HPDE6-E6E7 (cell line): Measurements from ENCODE around the gene PARP8.
"Not testable (repeated sequence)": the region's sequence is repeated elsewhere in the genome, so short reads cannot be mapped to it uniquely, and the experiment has no call there.

Source experiments
- DNase-seq: peaks from one replicate; pipeline ENCODE4 v3.0.0; 2011; ENCODE audit warnings: missing footprints; ENCODE audit errors: extremely low spot score

Gene PARP8

GRCh38 chr5:50774446-50775175 lies 108.2 kb downstream of the PARP8 start:
- DNase-seq = not testable (repeated sequence)

- no peak for DNase-seq
These were observed 119.6 kb downstream of the PARP8 start for GRCh38 chr5:50786073-50786472.

GRCh38 chr5:50791813-50792212 lies 125.4 kb downstream of the PARP8 start:
- no peak for DNase-seq

GRCh38 chr5:50792843-50793242 lies 126.4 kb downstream of the PARP8 start:
- DNase-seq = no peak

GRCh38 chr5:50794812-50795211 lies 128.4 kb downstream of the PARP8 start:
- no peak for DNase-seq

GRCh38 chr5:50798002-50798401 lies 131.6 kb downstream of the PARP8 start:
- DNase-seq = no peak

GRCh38 chr5:50799596-50799995 lies 133.2 kb downstream of the PARP8 start:
- no peak for DNase-seq

GRCh38 chr5:50800410-50800809 lies 134.0 kb downstream of the PARP8 start:
- DNase-seq = no peak

- DNase-seq = peak; percentile 35
These were observed 141.2 kb downstream of the PARP8 start for GRCh38 chr5:50807661-50808060.

GRCh38 chr5:50808406-50808805 lies 142.0 kb downstream of the PARP8 start:
- DNase-seq = no peak

GRCh38 chr5:50811746-50812145 lies 145.3 kb downstream of the PARP8 start:
- not testable (repeated sequence) for DNase-seq

- no peak for DNase-seq
These were observed 147.3 kb downstream of the PARP8 start for GRCh38 chr5:50813691-50814090.

GRCh38 chr5:50814556-50814955 lies 148.1 kb downstream of the PARP8 start:
- DNase-seq = no peak

- DNase-seq = no peak
These were observed 155.6 kb downstream of the PARP8 start for GRCh38 chr5:50822046-50822445.

GRCh38 chr5:50822761-50823160 lies 156.3 kb downstream of the PARP8 start:
- DNase-seq = no peak

- DNase-seq = no peak
These were observed 157.1 kb downstream of the PARP8 start for GRCh38 chr5:50823568-50823967.

- DNase-seq = no peak
These were observed 157.7 kb downstream of the PARP8 start for GRCh38 chr5:50824109-50824508.

GRCh38 chr5:50827516-50828247 lies 161.2 kb downstream of the PARP8 start:
- DNase-seq = no peak

GRCh38 chr5:50829023-50829422 lies 162.6 kb downstream of the PARP8 start:
- no peak for DNase-seq

- no peak for DNase-seq
These were observed 166.3 kb downstream of the PARP8 start for GRCh38 chr5:50832657-50833284.

GRCh38 chr5:50836356-50836755 lies 169.9 kb downstream of the PARP8 start:
- no peak for DNase-seq

- DNase-seq = no peak
These were observed 173.0 kb downstream of the PARP8 start for GRCh38 chr5:50839472-50839871.

GRCh38 chr5:50843091-50843490 lies 176.7 kb downstream of the PARP8 start:
- DNase-seq = no peak
